ENCODE results near the gene EEF1AKMT3.

The EEF1AKMT3 gene

DNA sequence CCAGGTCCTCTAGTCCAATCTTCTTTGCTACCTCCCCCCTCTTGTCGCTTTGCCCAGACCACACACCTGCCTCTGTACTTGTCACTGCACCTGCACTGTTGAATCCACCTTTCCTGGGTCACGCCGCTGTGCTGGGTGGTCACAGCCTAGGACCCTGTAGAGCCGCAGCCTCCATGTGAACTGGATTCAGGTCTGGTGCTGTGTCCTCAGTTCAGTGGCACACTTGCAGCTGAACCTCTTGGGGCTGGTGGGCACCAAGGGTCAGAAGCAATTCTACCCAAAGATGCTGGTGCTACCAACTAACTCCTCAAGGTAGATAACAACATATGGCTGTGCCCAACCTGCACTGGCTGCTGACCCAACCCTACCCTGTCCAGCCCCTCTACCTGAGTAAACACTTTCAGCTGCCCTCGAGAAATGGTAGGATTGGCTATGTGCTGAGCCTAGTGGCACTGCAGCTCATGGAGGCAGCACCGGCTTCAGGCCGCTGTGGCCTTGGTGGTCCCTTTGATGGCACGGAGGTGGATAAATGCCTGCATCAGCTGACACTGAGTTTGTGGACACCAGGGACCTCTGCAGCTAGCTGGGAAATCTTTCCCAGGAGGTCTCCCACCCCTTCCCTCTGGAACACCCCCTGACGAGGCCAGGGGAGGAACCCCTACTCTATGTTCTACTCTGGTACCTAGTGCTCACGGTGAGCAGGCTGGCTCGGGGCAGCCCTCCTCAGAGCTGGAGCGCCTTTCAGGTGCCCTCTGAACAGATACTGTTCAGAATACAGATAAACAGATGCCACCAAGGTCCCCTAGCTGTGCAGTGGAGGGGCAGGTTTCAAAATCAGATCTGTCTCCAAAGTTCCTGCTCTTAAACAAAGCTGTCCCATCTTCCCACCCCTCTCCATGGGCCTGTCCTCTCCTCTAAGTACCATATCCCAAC lies 48.1 kb upstream of the EEF1AKMT3 start:
- Histone ChIP-seq H3F3A (ENCODE audit: low read depth) (no peaks in the 10 kb centered on the region), H3K36me3 (ENCODE audit: insufficient read depth, low read length) (peaks cover 33% of the 10 kb centered on the region; the same call in 1 of the 2 replicates), H4K20me1 (ENCODE audit: insufficient read depth, low read length, poor library complexity, severe bottlenecking) (no peaks in the 10 kb centered on the region), H3K27me3 (ENCODE audit: insufficient read depth, low read length, poor library complexity, severe bottlenecking) (no peaks in the 10 kb centered on the region), H3K9me3 (ENCODE audit: insufficient read depth, low read depth, low read length) (no peaks in the 10 kb centered on the region), H3K4me3 (ENCODE audit: low read length, poor library complexity, severe bottlenecking) (no peak overlapping the region), H3K9ac (ENCODE audit: low read depth, low read length, poor library complexity, severe bottlenecking) (no peak overlapping the region), H3K4me2 (ENCODE audit: low read depth, low read length, poor library complexity, severe bottlenecking) (no peak overlapping the region), H3K4me1 (ENCODE audit: insufficient read depth, low read length, poor library complexity, severe bottlenecking) (no peaks in the 10 kb centered on the region), H3K9me2 (replicated peaks; ENCODE audit: low read depth, low read length) (no peaks in the 10 kb centered on the region), H2AFZ (ENCODE audit: low read length) (no peak overlapping the region), H3K79me2 (ENCODE audit: insufficient read depth, low read length) (no peaks in the 10 kb centered on the region)
- no peak for TF ChIP-seq EZH2phosphoT487 (IDR thresholded peaks at IDR 0.05; ENCODE audit: borderline replicate concordance)
- TF ChIP-seq, protein P1, sequence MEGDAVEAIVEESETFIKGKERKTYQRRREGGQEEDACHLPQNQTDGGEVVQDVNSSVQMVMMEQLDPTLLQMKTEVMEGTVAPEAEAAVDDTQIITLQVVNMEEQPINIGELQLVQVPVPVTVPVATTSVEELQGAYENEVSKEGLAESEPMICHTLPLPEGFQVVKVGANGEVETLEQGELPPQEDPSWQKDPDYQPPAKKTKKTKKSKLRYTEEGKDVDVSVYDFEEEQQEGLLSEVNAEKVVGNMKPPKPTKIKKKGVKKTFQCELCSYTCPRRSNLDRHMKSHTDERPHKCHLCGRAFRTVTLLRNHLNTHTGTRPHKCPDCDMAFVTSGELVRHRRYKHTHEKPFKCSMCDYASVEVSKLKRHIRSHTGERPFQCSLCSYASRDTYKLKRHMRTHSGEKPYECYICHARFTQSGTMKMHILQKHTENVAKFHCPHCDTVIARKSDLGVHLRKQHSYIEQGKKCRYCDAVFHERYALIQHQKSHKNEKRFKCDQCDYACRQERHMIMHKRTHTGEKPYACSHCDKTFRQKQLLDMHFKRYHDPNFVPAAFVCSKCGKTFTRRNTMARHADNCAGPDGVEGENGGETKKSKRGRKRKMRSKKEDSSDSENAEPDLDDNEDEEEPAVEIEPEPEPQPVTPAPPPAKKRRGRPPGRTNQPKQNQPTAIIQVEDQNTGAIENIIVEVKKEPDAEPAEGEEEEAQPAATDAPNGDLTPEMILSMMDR (conservative IDR thresholded peaks at IDR 0.05; ENCODE audit: low read length): no peak

DNA sequence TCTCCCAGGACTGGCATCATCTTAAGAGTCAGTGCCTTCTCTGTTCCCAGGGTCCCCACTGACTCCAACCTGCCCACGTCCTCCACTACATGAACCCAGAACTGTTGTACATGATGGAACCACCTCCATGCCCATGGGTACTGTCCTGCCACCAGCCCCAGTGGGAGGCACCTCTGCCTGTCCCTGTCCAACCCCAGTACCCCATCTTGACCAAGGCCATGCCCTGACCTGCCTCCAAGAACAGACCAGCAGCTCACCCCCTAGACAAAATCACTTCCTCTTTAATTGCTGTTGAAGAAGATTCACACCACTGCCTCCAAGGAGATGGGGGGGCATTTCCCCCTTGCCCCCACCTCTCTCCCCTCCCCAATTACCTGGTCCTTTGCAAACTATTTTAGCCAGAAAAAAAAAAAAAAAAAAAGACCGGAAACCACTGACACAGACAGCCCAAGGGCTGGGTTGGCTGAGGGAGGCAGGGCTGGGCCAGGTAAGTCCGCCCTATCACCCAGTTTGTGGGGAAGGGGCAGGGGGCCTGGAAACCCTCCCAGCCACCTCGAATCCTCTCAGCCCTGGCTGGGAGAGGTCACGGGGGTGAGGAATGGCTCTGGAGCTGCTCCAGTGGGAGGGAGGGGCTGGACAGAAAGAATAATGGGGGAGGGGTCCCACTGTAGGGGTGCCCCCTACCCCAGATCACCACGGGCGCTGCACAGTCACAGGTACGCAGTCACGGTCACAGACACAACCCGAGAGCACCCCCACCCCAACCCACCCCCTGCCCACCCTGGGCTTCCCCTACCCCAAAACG lies 47.3 kb upstream of the EEF1AKMT3 start:
- Histone ChIP-seq H3K4me1 (ENCODE audit: insufficient read depth, low read length, poor library complexity, severe bottlenecking) (no peaks in the 10 kb centered on the region), H4K20me1 (ENCODE audit: insufficient read depth, low read length, poor library complexity, severe bottlenecking) (no peaks in the 10 kb centered on the region), H3K27me3 (ENCODE audit: insufficient read depth, low read length, poor library complexity, severe bottlenecking) (no peaks in the 10 kb centered on the region), H3K9me2 (replicated peaks; ENCODE audit: low read depth, low read length) (no peaks in the 10 kb centered on the region), H2AFZ (ENCODE audit: low read length) (no peak overlapping the region), H3F3A (ENCODE audit: low read depth) (no peaks in the 10 kb centered on the region), H3K9me3 (ENCODE audit: insufficient read depth, low read depth, low read length) (no peaks in the 10 kb centered on the region), H3K4me2 (ENCODE audit: low read depth, low read length, poor library complexity, severe bottlenecking) (no peak overlapping the region), H3K36me3 (ENCODE audit: insufficient read depth, low read length) (peaks cover 32% of the 10 kb centered on the region; the same call in 1 of the 2 replicates), H3K9ac (ENCODE audit: low read depth, low read length, poor library complexity, severe bottlenecking) (no peak overlapping the region), H3K79me2 (ENCODE audit: insufficient read depth, low read length) (no peaks in the 10 kb centered on the region), H3K4me3 (ENCODE audit: low read length, poor library complexity, severe bottlenecking) (no peak overlapping the region)
- no peak for TF ChIP-seq EZH2phosphoT487 (IDR thresholded peaks at IDR 0.05; ENCODE audit: borderline replicate concordance)
- TF ChIP-seq, protein P1 (conservative IDR thresholded peaks at IDR 0.05; ENCODE audit: low read length): no peak

DNA sequence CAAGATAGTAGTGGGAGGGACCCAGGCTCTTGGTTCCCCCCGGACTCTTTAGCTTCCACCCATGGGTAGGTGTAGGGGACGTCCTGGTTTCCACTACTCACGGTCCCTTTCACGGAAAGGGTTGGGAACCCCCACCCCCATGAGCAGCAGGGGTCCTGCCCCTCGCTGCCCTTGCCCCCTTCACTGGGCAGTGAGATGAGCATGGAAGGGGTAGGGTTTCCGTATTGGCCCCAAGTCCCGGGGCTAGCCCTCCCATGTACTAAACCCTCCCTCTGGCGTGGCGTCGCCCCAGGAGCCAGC lies 46.6 kb upstream of the EEF1AKMT3 start:
- Histone ChIP-seq H3K9me3 (ENCODE audit: insufficient read depth, low read depth, low read length) (no peaks in the 10 kb centered on the region), H3K9ac (ENCODE audit: low read depth, low read length, poor library complexity, severe bottlenecking) (no peak overlapping the region), H2AFZ (ENCODE audit: low read length) (no peak overlapping the region), H3K79me2 (ENCODE audit: insufficient read depth, low read length) (no peaks in the 10 kb centered on the region), H3K4me3 (ENCODE audit: low read length, poor library complexity, severe bottlenecking) (no peak overlapping the region), H3K27me3 (ENCODE audit: insufficient read depth, low read length, poor library complexity, severe bottlenecking) (no peaks in the 10 kb centered on the region), H3K36me3 (ENCODE audit: insufficient read depth, low read length) (peaks cover 37% of the 10 kb centered on the region; the same call in 1 of the 2 replicates), H3K4me1 (ENCODE audit: insufficient read depth, low read length, poor library complexity, severe bottlenecking) (no peaks in the 10 kb centered on the region), H3F3A (ENCODE audit: low read depth) (no peaks in the 10 kb centered on the region), H3K4me2 (ENCODE audit: low read depth, low read length, poor library complexity, severe bottlenecking) (no peak overlapping the region), H4K20me1 (ENCODE audit: insufficient read depth, low read length, poor library complexity, severe bottlenecking) (no peaks in the 10 kb centered on the region), H3K9me2 (replicated peaks; ENCODE audit: low read depth, low read length) (no peaks in the 10 kb centered on the region)
- no peak for TF ChIP-seq EZH2phosphoT487 (IDR thresholded peaks at IDR 0.05; ENCODE audit: borderline replicate concordance)
- TF ChIP-seq, protein P1 (conservative IDR thresholded peaks at IDR 0.05; ENCODE audit: low read length): no peak

Data from Loucy (cell line).